OCI-LY7 (cell line): ENCODE results near the gene SSTR5.

Source experiments
- CTCF ChIP-seq: fragments of 200-600 bp; sonication (generic); conservative IDR thresholded peaks from 2 replicates; pipeline ENCODE4 v1.5.1; 2014; ENCODE audit warnings: mild to moderate bottlenecking, antibody characterized with exemption, low read length, moderate library complexity, mixed read lengths
- EZH2phosphoT487 ChIP-seq: fragments of 200-600 bp; sonication (generic); IDR thresholded peaks from 2 replicates; pipeline ENCODE4 v1.6.1; 2018; ENCODE audit warnings: low read depth, borderline replicate concordance, mild to moderate bottlenecking, mixed run types, antibody characterized with exemption, low read length, moderate library complexity, mixed read lengths

GRCh38 chr16:1049113-1049975 lies 23.2 kb upstream of the SSTR5 start:
- TF ChIP-seq CTCF (no peak), EZH2phosphoT487 (no peak)
